Tongue (tissue), 2 donors: ENCODE measurements around the gene TREX2. TPM values are rescaled to one million over a fixed set of nuclear protein-coding genes. Genes with fewer than 3 reads are reported as not detected.

Experiments
- DNase-seq: peaks from one replicate; pipeline ENCODE4 v3.0.0-alpha.2; 2015
- total RNA-seq: library from RNA; depleted of rRNA; stranded (reverse); fragments of >200 nt; gene quantifications from one replicate; pipeline ENCODE4 v1.2.3, GENCODE V29; 2014

TREX2 gene
- total RNA-seq, 1 donor from 2014 or later, result 2.2 TPM

DNA sequence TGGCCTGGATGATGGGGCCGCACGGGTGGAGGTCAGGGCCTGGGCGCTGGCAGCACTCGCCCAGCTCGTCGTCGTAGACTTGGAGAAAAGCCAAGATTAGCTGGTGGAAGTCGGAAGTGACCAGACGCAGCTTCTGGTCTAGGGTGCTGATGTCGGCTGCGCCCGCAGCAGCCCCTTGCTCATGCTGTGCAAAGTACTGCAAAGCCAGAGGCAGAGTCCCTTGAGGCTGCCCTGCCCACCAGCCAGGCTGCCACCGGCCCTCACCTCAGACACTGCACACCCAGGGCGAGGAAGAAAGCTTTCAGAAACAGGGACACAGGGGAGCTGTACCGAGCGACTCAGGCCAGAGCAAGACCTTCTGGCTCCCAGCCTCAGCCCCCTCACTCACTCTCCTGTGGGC is 9.7 kb upstream of the TREX2 start:
- no peak for DNase-seq

DNA sequence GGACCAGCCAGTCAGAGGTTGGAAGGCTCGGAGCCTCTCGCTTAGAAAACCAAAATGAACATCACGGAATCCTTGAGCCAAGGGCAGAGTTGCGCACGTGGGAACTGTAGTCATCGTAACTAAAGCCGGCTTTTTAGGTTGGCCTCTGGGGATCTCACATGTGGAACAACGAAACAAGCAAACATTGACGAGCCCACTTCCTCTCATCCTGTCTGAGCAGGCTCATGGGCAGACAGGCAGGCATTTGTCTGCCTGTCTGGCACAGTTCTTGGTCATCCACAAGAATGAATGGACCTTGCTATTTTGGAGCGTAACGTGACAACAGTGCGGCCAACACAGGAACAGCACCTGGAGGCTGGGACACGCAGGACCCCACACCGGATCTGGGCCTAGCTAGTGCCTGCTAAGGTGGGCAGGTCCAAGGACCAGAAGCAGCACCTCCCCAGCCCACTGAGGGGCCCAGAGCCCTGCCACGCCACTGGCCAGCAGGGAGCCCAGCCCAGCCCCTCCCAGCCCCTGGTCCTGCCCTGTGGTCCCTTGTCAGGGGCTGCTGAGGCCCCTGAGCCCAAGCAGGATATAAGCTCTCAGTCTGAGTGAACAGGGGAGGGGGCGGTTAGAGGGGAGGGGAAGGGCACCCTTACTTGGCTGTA is 9.2 kb upstream of the TREX2 start:
- no peak for DNase-seq

DNA sequence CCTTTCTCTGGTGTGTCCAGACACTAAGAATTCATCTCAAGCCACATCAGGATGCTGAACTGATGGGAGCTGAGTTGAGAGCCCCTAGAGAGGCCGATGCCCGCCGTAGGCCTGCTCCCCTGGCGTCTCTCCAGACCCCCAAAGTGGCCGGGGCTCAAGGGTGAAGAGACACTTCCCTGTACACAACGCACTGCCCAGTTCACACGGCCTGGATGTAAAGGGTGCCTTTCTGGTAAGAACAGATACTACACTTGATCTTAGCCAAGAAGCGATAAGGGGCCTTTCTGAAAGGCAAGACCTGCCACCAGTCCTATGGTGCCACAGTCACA is 5.1 kb upstream of the TREX2 start:
- DNase-seq, result no peak

DNA sequence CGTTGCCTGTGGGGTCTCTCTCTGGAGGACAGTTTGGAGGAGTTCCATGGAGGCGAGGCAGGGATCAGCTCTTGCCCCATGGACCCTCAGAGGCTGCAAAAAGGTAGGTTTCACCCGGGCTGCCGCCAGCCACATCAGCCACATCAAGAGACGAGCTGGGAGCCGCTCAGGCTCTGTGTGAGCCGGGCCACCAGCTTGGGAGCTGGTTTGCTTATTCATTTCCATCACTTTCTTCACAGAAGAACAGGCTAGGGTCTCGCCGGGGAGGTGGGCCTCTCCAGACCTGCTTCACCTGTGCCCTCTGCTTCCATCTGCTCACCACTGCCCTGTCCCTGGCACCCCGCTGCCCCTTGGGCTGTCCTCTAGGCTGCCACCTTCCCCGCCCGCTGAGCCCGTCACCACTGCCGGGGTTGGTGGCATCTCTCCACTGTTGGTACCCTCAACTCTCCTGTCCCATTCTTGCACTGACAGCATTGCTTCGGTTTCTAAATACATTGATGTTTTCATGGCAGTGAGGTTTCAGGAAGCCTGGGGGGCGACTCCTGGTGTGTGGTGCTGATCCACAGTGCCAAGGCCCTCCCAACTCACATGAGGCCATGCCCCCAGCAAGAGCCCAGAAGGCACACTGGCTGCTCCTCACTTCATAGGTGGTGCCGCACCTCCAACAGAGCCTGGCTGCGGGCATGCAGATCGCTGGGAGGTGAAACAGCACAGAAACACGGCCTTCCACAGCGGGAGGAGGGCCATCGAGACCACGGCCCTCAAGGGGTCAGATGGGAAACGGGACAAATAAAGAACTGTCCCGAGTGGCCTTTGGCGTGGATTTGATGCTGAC is 4.5 kb upstream of the TREX2 start:
- no peak for DNase-seq

DNA sequence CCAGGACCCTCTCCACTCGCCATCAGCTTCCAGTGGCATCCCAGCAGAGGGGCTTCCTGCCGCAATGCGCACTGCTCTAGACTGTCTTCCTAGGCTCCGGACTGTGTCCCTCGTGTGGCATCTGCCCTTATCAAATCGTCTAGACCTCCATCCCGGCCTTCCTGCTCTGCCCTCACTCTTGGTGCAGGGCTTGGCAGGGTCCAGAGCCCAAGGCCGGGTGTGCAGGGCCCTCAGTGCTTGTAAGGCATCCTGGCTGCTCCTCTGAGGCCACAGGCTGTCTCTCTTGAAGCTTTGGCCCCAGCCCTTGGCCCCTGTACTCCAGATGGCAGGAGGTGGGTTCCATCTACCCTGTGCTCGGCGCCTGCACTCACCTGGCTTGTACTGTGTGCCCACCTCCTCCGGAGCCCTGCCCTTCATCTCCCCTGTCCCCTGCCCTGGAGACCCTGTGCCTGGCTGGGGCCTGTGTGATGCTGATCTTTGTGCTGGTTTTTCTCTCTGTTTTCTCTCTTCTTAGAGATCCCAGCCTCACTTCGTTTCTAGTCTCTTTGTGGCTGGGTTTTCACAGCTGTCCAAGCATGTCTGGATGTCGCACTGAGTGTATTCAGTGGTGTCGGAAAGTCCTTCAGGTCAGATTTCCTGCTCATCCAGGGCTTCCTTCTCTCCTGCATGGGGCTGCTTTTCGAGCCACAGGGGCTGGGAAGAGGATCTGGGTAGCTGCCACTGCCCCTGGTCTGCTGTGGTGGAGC is 3.7 kb upstream of the TREX2 start:
- no peak for DNase-seq

DNA sequence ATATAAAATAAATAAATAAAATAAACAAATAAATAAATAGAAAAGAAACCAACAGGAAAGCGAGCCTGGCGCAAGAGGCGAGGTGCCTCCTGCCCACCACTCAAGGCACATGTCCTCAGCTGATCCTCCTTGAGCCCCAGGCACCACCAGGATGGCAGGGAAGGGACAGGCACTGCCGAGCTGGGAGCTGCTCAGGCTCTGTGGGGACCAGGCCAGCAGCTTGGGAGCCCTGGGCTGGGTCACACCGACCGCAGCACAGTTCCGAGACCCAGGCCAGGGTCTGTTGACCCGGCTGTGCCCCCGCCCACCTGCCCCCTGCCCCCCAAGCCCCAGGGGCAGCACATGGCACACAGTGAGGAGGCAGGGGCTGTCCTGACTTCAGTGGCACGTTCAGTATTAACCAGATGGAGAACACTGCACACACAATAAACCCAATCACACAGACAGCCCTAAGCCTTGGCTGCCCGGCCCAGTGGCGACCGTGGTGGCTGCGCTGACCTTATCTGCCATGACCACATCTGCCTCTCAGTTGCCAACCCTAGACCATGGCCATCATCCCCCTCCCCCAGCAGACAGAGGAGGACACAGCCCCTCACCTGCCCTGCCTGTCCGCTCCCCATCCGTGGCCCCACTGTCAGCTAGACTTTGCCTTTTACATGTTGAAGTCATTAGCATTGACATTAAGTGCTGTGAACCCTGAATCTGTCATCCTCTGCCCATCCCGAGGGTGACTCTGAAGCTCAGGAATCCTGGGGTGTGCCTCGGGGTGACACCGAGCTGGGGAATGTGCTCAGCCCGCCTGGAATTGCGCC is 2.9 kb upstream of the TREX2 start:
- no peak for DNase-seq

DNA sequence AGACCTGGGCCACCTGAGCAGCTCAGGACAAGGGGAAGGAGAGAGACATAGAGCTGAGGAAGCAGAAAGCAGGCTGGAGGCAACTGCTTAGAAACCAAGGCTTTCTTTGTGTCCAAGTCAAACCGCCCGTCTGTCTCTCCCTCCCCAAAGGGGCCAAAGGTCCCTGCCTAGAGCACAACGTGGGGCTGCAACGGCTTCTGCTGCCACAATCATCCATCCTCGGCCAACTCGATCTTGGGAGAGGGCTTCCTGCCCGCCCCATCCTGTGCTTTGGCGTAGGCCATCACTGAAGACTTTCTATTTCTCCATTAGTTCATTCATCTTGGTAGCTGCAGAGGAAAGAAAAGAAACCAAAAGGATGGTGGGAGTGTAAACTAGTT is 1.7 kb upstream of the TREX2 start:
- no peak for DNase-seq

DNA sequence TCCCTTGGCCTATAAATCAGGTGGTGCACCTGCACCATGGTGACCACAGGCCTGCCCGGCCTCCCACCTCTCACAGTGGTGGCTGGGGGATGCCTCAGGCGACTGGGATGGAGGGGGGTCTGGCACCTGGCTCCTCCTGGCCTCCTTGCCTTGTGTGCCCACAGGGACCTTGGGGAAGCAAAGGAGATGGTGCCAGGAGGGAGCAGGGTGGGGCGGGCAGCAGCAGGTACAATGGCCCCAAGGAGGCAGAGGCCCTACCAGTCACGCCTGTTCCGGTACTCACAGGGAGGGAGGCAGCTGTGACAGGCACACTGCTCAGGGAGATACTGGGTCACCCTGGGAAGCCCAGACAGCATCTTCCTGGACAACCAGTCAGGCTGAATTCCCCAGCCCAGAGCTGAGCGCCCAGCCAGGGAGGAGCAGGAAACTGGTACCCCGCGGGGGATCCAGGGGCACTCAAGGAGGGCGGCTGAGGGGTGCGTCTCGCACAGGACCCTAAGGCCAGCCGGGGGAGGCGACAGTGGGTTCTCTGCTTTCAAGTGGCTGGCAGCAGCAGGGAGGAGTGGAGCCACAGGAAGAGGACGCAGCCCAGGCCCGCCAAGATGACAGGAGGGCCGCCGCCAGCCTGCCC is 1.2 kb upstream of the TREX2 start:
- no peak for DNase-seq

DNA sequence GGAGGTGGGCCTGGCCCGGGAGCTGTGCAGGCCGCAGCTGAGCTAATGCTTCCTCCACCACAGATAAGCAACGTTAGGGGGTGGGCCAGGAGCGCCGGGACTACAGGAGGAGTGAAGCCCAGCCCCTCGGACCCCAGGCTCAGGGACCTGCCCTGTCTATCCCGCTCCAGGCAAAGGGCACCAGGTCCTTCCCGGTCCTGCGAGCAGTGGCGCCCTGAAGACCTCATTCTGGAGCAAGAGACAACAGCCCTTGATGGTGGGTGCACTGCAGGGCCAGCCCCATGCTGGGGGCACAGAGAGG is 730 bp upstream of the TREX2 start:
- DNase-seq, result no peak

DNA sequence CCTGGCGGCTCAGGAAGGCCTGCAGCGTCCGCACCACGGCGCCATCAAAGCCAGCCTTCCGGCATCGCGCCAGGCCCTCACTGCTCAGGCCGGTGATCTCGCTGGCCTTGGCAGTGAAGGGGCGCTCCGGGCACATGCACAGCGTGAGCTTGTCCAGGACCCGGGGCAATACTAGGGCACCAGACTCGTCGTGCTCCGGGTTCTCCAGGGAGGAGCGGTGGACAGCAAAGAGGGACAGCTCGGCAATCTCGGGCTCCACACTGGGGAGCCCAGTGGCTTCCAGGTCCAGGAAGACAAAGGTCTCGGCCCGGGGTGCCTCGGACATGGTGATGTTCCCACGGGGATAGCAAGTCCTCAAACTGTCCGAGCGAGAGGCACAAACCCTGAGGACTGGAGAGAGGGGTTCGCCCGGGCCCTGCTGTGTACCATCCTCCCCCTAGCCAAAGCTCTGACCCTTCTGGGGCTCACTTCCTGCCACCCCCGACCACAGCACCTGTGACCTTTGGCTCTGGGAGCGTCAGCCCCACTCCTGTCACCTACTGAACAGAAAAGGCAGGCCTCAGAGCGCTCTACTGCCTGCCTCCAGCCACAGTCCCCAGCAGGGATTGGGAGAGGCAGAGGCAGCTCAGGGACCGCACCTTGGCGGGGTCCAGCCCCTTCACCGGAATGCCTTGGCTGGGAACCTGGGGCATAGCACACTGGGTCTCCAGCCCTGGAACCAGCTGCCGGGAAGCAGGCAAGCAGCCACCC is 575 bp downstream of the TREX2 start:
- no peak for DNase-seq

DNA sequence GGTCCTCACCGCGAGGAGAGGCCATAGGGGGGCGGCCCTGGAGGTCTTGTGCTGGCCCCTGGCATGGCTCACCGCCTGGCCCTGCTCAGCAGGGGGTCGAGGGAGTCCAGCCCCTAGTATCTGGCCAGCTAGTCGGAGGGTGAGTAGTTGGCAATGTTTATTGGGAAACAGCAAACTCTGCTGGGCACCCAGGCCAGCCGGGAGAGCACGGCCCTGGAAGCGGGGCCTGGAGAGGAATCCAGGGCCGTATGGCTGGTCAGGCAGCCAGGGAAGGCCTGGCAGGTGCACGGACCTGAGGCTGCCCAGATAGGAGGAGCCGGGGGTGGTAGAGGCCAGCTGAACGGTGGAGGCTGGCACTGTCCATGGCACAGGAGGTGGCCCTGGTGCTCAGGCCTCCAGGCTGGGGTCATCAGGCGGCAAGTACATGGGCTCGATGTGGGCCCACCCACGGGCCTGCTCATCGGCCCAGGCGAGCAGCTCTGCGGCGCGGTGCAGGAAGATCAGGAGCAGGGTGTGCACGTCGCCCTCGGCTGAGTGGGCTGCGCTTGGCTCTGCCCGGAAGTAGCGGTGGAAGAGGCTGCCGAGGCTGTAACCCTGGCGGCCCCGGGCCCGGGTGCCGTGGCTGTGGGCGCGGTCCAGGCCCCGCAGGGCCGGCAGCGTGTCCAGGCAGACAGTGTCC is 1.4 kb downstream of the TREX2 start:
- no peak for DNase-seq

DNA sequence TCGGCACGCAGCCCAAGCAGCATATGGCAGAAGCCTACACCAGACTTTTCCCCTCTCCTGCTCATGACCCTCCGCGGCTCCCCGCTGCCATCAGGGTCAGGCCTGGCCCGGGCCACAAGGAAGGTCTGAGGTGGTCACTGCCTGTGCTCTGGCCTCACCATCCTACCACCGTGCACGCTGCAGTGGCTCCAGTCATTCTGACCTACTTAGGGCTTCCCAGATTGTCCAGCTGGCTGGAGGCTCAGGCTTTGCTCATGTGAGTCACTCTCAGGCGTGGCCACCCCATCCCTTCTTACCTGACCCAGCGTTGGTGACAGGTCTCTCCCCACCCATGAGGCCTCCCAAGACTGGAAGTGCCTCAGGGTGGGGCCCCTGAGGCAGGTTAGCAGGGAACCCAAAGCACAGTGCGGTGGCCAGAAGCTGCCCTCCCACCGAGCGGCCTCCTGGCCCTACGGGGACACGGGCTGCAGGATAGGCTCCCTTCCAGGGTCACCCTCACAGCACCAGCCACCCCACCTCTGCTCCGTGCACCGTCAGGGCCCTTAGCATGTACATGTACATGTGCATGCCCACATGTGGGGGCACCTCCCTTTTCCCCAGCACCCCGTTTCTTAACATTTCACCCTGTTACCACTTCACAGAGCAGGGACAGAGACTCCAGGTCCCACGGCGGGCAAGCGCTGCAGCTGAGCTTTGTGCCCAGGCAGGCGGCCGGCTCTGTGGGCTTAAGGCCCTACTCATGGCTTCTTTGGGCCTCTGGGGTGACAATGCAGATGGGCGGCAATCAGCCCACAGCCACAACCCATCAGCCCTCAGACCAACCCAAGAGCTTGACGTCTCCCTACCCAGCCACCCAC is 2.2 kb downstream of the TREX2 start:
- no peak for DNase-seq

DNA sequence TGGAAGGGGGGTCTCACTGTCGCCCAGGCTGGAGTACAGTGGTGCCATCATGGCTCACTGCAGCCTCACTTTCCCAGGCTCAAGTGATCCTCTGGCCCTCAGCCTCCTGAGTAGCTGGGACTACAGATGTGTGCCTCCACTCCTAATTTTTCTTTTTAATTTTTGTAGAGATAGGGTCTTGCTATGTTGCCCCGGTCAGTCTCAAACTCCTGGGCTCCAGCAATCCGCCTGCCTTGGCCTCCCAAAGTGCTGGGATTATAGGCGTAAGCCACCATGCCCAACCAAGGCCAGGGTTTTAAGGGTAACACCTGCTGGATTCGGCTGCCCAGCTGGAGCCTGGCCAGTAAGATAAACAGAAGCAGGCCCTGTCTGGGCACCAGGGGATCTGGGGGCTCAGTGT is 3.4 kb downstream of the TREX2 start:
- no peak for DNase-seq

DNA sequence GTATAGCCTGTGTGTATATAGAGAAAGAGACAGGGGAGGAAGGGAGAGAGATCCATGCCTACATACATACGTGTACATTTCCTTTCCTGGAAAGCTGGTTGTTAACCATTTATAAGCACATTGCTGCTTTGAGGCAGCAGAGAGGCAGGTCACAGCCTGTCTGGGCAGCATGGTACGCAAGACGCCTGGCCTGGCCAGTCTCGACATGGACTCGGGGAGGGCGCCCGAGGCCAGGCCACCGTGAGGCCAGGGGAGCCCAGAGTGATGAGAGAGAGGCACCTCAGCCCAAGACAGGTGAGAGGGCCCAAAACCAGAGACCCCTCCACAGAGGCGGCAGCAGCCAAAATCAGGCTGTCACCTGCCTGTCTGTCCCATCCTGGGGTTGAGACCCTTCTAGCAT is 3.9 kb downstream of the TREX2 start:
- DNase-seq, result no peak

DNA sequence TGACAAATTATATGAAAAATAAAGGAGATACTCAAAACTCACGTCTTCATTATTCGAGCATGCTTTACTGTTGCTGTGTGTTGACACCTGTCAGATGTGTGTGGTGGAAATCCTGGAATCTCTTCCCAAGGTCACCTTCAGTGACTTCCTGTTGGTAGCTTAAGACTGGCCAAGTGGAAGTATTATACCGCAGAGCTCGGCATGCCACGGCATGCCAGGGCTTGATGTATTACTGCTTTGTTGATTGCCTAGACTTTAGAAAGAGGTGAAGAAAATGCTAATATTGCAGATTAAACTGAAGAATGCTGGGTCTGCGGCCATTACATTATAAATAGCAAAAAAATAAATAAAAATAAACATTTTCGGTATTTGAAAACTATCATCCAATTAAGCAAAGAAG is 4.6 kb downstream of the TREX2 start:
- no peak for DNase-seq

DNA sequence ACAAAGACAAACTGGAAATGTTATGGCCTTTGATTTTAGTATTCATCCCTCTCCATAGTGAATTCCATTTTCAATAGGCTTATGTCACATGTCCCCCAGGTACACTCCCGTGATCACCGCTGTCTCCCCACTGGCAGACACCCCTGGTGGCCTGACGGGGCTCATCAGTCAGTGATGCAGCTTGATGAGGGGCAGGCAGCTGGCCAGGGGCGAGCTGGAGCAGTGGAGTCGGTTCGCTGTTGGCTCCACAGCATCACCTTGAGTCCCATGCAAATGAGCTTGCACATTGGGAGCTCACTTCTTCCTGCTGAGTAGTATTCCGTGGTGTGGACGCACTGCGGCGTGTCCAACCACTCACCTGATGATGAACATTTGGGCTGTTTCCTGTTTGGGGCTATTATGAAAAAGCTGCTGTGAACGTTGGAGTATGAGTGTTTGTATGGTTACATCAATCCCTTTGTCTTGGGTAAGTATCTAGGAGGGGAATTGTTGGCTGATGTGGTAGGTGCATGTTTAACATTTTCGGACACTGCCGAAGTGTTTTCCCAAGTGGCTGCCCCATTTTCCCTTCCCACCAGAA is 5.2 kb downstream of the TREX2 start:
- no peak for DNase-seq

DNA sequence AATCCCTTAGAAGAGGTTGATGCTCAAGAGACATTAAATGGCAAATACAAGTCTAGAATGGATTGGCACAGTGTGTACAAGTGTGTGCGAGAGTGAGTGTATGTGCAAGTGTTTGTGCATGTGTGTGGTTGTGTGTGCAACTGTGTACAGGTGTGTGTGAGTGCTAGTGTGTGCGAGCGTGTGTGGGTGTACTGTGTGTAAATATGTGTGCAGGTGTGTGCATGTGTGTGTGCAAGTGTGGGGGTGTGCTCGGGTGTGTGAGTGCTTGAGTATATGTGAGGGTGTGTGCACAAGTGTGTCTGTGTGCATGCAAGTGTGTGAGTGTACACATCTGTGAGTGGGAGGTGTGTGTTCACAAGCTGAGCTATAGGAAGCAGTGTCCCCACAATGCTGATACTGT is 5.9 kb downstream of the TREX2 start:
- no peak for DNase-seq

DNA sequence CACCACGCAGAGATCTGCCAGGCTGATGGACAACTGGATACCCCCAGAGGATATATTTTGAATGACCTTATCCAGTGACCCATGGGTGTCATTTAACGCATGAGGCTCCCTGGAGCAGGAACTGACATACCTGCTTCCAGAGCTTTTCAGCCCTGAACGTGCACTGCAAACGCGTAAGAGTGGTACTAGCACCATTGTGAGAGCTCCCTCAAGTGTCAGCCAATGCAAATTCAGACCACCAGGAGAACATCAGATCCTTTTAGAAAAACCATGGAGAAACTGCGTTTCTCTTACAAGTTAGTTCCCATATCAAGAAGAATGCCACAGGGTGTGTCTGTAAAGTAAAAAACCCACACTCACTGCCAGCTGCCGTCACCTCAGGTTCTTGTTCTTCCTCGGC is 7.3 kb downstream of the TREX2 start:
- peak; percentile 39 for DNase-seq

DNA sequence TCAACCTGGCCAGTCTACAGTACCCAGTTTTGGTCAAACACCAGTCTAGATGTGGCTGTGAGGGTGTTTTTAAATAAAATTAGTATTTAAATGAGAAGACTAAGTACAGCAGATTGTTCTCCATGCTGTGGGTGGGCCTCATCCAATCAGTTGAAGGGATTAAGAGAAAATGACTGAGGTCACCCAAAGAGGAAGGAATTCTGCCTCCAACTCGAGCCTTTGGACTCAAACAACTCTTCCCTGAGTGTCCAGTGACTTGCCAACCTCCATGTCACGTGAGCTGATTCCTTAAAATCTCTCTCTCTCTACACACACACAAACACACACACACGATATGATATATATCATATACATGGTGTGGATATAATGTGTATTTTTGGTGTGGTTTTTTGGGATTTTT is 10.0 kb downstream of the TREX2 start:
- DNase-seq, result no peak

DNA sequence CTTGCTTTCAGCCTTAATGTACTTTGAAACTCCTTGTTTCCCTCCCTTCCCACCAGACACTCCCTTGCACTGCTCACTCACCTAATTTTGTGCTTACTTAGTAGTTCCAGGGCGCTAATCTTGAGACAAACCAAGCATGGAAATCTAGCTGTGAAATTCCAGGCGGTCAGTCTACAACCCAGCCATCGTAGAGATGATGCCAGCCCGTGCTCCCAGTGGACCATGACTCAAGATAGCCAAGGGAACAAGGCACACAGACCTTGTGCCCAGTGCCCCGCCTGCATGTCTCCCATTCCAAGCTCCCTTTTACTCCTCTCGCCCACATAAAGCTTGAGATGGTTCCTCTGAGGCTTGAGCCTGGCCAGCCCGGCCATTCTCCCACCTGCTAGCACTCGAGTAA is 11.1 kb downstream of the TREX2 start:
- DNase-seq, result no peak
